CD4-positive, alpha-beta memory T cell (primary cell): ENCODE results near the gene EXOC4. TPM values are rescaled to one million over a fixed set of nuclear protein-coding genes. Genes with fewer than 3 reads are reported as not detected.
A peak's percentile ranks its signal among the peaks of the same experiment; 100 is the strongest.

ENCODE experiments used
- CTCF ChIA-PET: fragments of 350-600 bp; sonication (Branson Sonifier 250); formaldehyde crosslinking; loops from one replicate; lab custom pipeline; 2021; ENCODE audit warnings: inconsistent platforms; ENCODE audit not compliant: partially characterized antibody; lab: Charles Lee
- POLR2A ChIA-PET: fragments of 350-600 bp; sonication (Branson Sonifier 250); formaldehyde crosslinking; loops from one replicate; lab custom pipeline; 2021; ENCODE audit not compliant: partially characterized antibody; lab: Charles Lee
- DNase-seq, 5 donors: peaks; one replicate each; pipeline versions ENCODE4 v3.0.0 to v3.0.0-alpha.2; 2020 to 2022; ENCODE audit warnings: mixed read lengths in 1 of 5
- H3K27ac ChIP-seq: one replicate; pipeline ENCODE4 v1.7.0; 2013; ENCODE audit warnings: low read depth, low read length
- H3K27me3 ChIP-seq: 2 replicates; pipeline ENCODE4 v1.7.0; 2013; ENCODE audit warnings: mild to moderate bottlenecking, low read length, moderate library complexity; ENCODE audit not compliant: insufficient read depth
- H3K36me3 ChIP-seq: 2 replicates; pipeline ENCODE4 v1.7.0; 2013; ENCODE audit warnings: mild to moderate bottlenecking, low read length, moderate library complexity; ENCODE audit not compliant: insufficient read depth
- H3K4me1 ChIP-seq: 2 replicates; pipeline ENCODE4 v1.7.0; 2013; ENCODE audit warnings: mild to moderate bottlenecking, low read length, moderate library complexity; ENCODE audit not compliant: insufficient read depth
- H3K4me3 ChIP-seq, 2 donors: one replicate each; pipeline ENCODE4 v1.7.0; 2013; ENCODE audit warnings: low read length in 2 of 2, mild to moderate bottlenecking in 1 of 2
- H3K9me3 ChIP-seq, 2 donors: one replicate each; pipeline ENCODE4 v1.7.0; 2013; ENCODE audit warnings: low read length in 2 of 2, control low read depth in 1 of 2; ENCODE audit not compliant: control insufficient read depth in 1 of 2
- H3K27ac Mint-ChIP-seq, 7 donors: one replicate each; pipeline ENCODE4 v1.8.0; 2020 to 2021; ENCODE audit warnings: mixed read lengths in 7 of 7, mild to moderate bottlenecking in 6 of 7, inconsistent platforms in 3 of 7, moderate library complexity in 3 of 7
- H3K27me3 Mint-ChIP-seq, 2 donors: one replicate each; pipeline ENCODE4 v1.8.0; 2020 to 2021; ENCODE audit warnings: mixed read lengths in 2 of 2
- H3K36me3 Mint-ChIP-seq, 2 donors: one replicate each; pipeline ENCODE4 v1.8.0; 2020 to 2021; ENCODE audit warnings: mixed read lengths in 2 of 2, inconsistent platforms in 1 of 2, mild to moderate bottlenecking in 1 of 2
- H3K4me1 Mint-ChIP-seq, 4 donors: one replicate each; pipeline ENCODE4 v1.8.0; 2020 to 2021; ENCODE audit warnings: mixed read lengths in 4 of 4, mild to moderate bottlenecking in 1 of 4
- H3K4me3 Mint-ChIP-seq, 8 donors: one replicate each; pipeline ENCODE4 v1.8.0; 2020 to 2021; ENCODE audit warnings: mixed read lengths in 8 of 8, mild to moderate bottlenecking in 7 of 8, moderate library complexity in 6 of 8, inconsistent platforms in 3 of 8
- H3K9me3 Mint-ChIP-seq, 8 donors: one replicate each; pipeline ENCODE4 v1.8.0; 2020 to 2021; ENCODE audit warnings: mixed read lengths in 8 of 8, mild to moderate bottlenecking in 5 of 8, inconsistent platforms in 3 of 8, moderate library complexity in 1 of 8
- intact Hi-C: fragments of 100-400 bp; cut with micrococcal nuclease; formaldehyde crosslinking; loops from one replicate; pipeline ENCODE4 v1.15.1; 2023
- polyA plus RNA-seq, 2 donors: library from polyadenylated mRNA; unstranded; fragments of 300-500 nt; fragmentation: Illumina TruSeq; gene quantifications; one replicate each; pipeline ENCODE4 v1.2.3, GENCODE V29; 2021
- total RNA-seq, 2 experiments: library from RNA; stranded (reverse); gene quantifications; one replicate each; pipeline ENCODE4 v1.2.3, GENCODE V29; 2021

The EXOC4 gene
- total and polyA plus RNA-seq, 4 experiments from 2014 or later, result 33.8 to 81.2 (median 58.1) TPM

DNA sequence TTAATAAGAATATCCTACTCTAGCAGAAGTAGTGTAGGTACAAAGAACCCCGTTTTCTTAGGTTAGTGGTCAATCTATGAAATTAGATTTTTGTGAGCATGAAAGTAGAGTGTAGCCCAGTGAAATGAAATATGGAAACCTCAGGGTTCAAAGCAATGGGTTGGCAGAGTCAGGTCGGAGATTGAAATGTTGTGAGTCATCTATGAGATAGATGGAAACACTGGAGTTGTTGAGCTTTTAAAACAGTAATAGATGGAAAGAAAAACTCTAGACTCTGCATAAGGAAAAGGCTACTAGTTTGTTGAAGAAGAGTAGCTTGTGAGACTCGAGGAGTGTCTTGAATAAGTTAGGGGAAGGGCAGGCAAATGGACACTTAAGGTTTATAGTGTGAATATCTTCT lies 251.9 kb downstream of the EXOC4 start:
- H3K27me3 Mint-ChIP-seq, result no peaks in the 10 kb centered on the region
- Histone ChIP-seq H3K4me1 (no peaks in the 10 kb centered on the region), H3K27ac (no peak overlapping the region), H3K4me3 (no peak overlapping the region), H3K9me3 (no peaks in the 10 kb centered on the region), H3K27me3 (no peaks in the 10 kb centered on the region), H3K36me3 (no peaks in the 10 kb centered on the region)
- no peak for DNase-seq
- ChIA-PET POLR2A (no interaction called here), CTCF (no interaction called here)
- intact Hi-C loops, result no loop called here
- peaks cover 0 to 2% (median 0%) of the 10 kb centered on the region in 8 donors for H3K9me3 Mint-ChIP-seq
- H3K27ac Mint-ChIP-seq, result peak overlapping the region in 1 of 7 donors; percentile 69
- no peaks in the 10 kb centered on the region for H3K4me1 Mint-ChIP-seq
- H3K4me3 Mint-ChIP-seq, result no peak overlapping the region
- H3K36me3 Mint-ChIP-seq, result peaks cover 14 to 35% of the 10 kb centered on the region in 2 donors

DNA sequence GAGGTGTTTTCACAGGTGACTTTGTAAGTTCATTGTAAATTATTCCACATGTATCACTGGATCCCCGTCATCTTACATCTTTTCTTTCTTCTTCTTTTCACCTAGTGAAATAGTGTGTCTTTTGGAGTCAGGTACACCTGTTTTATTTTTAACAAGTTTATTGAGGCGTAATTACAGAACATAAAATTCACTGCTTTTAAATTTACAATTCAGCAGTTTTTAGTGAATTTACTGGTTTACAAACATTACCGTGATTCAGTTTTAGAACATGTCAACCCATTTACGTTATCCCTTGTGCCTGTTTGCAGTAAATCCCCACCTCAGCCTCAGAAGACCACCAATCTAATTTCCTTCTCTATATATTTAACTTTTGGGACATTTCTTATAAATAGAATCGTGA lies 256.9 kb downstream of the EXOC4 start:
- no peak for DNase-seq
- H3K4me1 ChIP-seq, result no peaks in the 10 kb centered on the region
- ChIA-PET CTCF (no interaction called here), POLR2A (no interaction called here)
- no peaks in the 10 kb centered on the region for H3K9me3 ChIP-seq
- Mint-ChIP-seq H3K4me3 (no peak overlapping the region), H3K4me1 (peaks cover 0 to 2% (median 0%) of the 10 kb centered on the region in 4 donors), H3K27me3 (no peaks in the 10 kb centered on the region), H3K9me3 (peaks cover 0 to 11% (median 3%) of the 10 kb centered on the region in 8 donors), H3K36me3 (peaks cover 30 to 49% of the 10 kb centered on the region in 2 donors), H3K27ac (no peak overlapping the region)
- H3K27ac ChIP-seq, result no peak overlapping the region
- H3K4me3 ChIP-seq, result no peak overlapping the region
- no peaks in the 10 kb centered on the region for H3K27me3 ChIP-seq
- intact Hi-C loops, result no loop called here
- H3K36me3 ChIP-seq, result no peaks in the 10 kb centered on the region

DNA sequence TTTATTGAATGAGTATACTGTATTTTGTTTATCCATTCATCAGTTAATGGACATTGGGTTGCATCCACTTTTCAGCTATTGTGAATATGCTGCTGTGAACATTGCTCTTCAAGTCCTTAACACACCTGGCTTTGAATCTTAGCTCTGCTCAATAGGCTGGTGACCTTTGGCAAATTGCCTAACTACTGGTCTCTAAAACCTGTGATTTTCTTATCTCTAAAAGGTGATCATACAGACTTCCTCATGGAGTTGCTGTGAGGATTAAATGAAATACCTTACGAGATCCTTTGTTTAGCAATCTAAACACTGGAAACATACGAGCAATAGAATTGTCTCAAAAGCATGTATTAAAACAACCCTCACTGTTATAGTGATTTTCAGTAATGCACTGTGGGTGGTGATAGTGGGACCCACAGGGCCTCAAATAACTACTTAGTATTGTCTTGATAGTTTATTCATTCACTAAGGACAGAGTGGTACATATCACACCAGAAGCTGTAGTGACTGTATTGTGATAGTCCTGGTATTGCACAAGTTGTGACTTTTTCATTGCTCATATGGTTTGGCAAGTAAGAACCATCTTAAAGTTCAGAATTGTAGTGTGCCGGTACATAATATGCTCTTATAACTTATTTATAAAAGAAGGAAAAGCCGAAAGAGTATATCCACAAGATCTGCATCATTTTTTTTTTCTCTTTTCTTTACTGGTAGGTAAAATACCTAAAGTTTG lies 257.6 kb downstream of the EXOC4 start:
- Histone ChIP-seq H3K27ac (no peak overlapping the region), H3K27me3 (no peaks in the 10 kb centered on the region), H3K4me1 (no peaks in the 10 kb centered on the region), H3K4me3 (no peak overlapping the region), H3K36me3 (no peaks in the 10 kb centered on the region), H3K9me3 (no peaks in the 10 kb centered on the region)
- no peak overlapping the region for H3K27ac Mint-ChIP-seq
- H3K4me1 Mint-ChIP-seq, result peaks cover 0 to 2% (median 0%) of the 10 kb centered on the region in 4 donors
- intact Hi-C loops, result no loop called here
- H3K27me3 Mint-ChIP-seq, result no peaks in the 10 kb centered on the region
- DNase-seq, result no peak
- POLR2A ChIA-PET, result no interaction called here
- peaks cover 30 to 49% of the 10 kb centered on the region in 2 donors for H3K36me3 Mint-ChIP-seq
- CTCF ChIA-PET, result no interaction called here
- no peak overlapping the region for H3K4me3 Mint-ChIP-seq
- H3K9me3 Mint-ChIP-seq, result peaks cover 0 to 11% (median 3%) of the 10 kb centered on the region in 8 donors

- no peaks in the 10 kb centered on the region for H3K4me1 ChIP-seq
- intact Hi-C loops, result no loop called here
- H3K4me3 ChIP-seq, result no peak overlapping the region
- H3K27ac ChIP-seq, result no peak overlapping the region
- no peaks in the 10 kb centered on the region for H3K9me3 ChIP-seq
- POLR2A ChIA-PET, result no interaction called here
- DNase-seq, result no peak
- no peaks in the 10 kb centered on the region for H3K36me3 ChIP-seq
- Mint-ChIP-seq H3K4me3 (no peak overlapping the region), H3K4me1 (peaks cover 0 to 2% (median 0%) of the 10 kb centered on the region in 4 donors), H3K27me3 (no peaks in the 10 kb centered on the region), H3K36me3 (peaks cover 30 to 47% of the 10 kb centered on the region in 2 donors), H3K9me3 (peaks cover 0 to 11% (median 3%) of the 10 kb centered on the region in 8 donors), H3K27ac (no peak overlapping the region)
- CTCF ChIA-PET, result no interaction called here
- H3K27me3 ChIP-seq, result no peaks in the 10 kb centered on the region
Measured at GRCh38 chr7:133511252-133511651, 258.4 kb downstream of the EXOC4 start.

- Mint-ChIP-seq H3K36me3 (peaks cover 30 to 49% of the 10 kb centered on the region in 2 donors), H3K27ac (no peak overlapping the region), H3K9me3 (peaks cover 0 to 11% (median 5%) of the 10 kb centered on the region in 8 donors), H3K27me3 (no peaks in the 10 kb centered on the region), H3K4me1 (peaks cover 0 to 2% (median 0%) of the 10 kb centered on the region in 4 donors), H3K4me3 (no peak overlapping the region)
- Histone ChIP-seq H3K9me3 (no peaks in the 10 kb centered on the region), H3K4me1 (no peaks in the 10 kb centered on the region), H3K27me3 (no peaks in the 10 kb centered on the region), H3K27ac (no peak overlapping the region), H3K36me3 (no peaks in the 10 kb centered on the region), H3K4me3 (no peak overlapping the region)
- intact Hi-C loops, result no loop called here
- ChIA-PET POLR2A (no interaction called here), CTCF (no interaction called here)
- no peak for DNase-seq
Measured at GRCh38 chr7:133511708-133512107, 258.8 kb downstream of the EXOC4 start.

DNA sequence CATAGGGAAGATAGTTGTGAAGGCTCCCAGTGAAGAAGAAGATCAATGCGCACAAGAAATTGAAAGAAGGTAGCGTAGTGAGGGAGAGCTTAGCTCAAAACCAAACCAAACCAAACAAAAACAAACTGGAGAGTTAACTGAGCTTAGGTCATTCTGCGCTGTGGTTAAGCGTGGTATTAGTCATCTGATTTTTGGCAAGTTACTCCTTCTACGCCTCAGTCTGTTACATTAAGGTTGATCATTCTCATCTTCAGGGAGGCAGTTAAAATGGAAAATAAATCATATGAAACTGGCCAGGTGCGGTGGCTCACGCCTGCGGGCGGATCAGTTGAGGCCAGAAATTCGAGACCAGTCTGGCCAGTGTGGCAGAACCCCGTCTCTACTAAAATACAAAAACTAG lies 259.7 kb downstream of the EXOC4 start:
- ChIA-PET CTCF (no interaction called here), POLR2A (no interaction called here)
- Mint-ChIP-seq H3K9me3 (peaks cover 0 to 11% (median 5%) of the 10 kb centered on the region in 8 donors), H3K27me3 (no peaks in the 10 kb centered on the region), H3K4me1 (peaks cover 0 to 2% (median 0%) of the 10 kb centered on the region in 4 donors), H3K36me3 (peaks cover 30 to 54% of the 10 kb centered on the region in 2 donors), H3K4me3 (no peak overlapping the region), H3K27ac (no peak overlapping the region)
- Histone ChIP-seq H3K9me3 (no peaks in the 10 kb centered on the region), H3K36me3 (no peaks in the 10 kb centered on the region), H3K27ac (no peak overlapping the region), H3K4me1 (no peaks in the 10 kb centered on the region), H3K4me3 (no peak overlapping the region), H3K27me3 (no peaks in the 10 kb centered on the region)
- DNase-seq, result no peak
- intact Hi-C loops, result no loop called here

DNA sequence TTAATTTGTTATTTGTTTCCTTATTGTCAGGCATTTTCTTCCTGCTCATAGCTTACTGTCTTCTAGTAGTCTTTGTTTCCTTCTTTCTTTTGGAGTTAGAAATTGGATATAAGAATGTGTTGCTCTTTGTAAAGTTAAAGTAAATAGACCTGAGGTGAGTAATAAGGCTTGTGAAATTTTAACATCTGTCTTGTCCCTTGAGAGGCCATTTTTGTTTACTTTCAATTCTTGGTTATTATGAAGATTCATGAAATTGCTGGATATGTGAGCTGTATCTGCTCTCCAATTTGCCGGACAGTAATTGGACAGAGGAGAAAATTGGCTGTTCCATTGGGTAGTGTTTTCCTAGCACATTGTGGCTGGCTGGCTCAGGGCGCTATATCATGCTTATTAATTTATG lies 260.7 kb downstream of the EXOC4 start:
- Histone ChIP-seq H3K4me3 (no peak overlapping the region), H3K4me1 (no peaks in the 10 kb centered on the region), H3K27ac (no peak overlapping the region), H3K36me3 (no peaks in the 10 kb centered on the region), H3K27me3 (no peaks in the 10 kb centered on the region), H3K9me3 (no peaks in the 10 kb centered on the region)
- Mint-ChIP-seq H3K4me3 (no peak overlapping the region), H3K4me1 (peaks cover 0 to 6% (median 0%) of the 10 kb centered on the region in 4 donors), H3K27ac (no peak overlapping the region), H3K9me3 (peaks cover 0 to 11% (median 5%) of the 10 kb centered on the region in 8 donors), H3K36me3 (peaks cover 27 to 57% of the 10 kb centered on the region in 2 donors), H3K27me3 (no peaks in the 10 kb centered on the region)
- CTCF ChIA-PET, result no interaction called here
- intact Hi-C loops, result no loop called here
- no peak for DNase-seq
- POLR2A ChIA-PET, result no interaction called here
